KG1 (cell line): ENCODE data around the gene KIRREL3.
"Not testable (repeated sequence)": the region's sequence is repeated elsewhere in the genome, so short reads cannot be mapped to it uniquely, and the experiment has no call there.

Source experiments
- DNase-seq: peaks from one replicate; lab custom pipeline; 2025; lab: John Stamatoyannopoulos, UW

The KIRREL3 gene

DNA sequence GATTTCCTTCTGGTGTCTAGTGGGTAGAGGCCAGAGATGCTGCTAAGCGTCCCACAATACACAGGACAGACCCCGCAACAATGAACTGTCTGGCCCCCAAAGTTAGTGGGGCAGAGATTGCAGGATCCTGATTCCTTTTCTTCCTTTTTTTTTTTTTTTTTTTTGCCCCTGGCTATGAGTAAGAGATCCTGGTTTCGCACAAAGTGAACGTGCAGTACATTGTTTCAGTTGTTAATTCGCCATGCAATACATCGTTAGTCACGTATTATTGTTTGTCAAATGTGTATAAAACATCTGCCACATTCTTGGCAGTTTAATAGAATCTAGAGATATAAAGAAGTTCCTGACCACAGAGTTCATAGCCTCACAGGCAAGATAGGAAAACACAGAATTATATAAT, 624.8 kb downstream of the KIRREL3 start:
- no peak for DNase-seq

DNA sequence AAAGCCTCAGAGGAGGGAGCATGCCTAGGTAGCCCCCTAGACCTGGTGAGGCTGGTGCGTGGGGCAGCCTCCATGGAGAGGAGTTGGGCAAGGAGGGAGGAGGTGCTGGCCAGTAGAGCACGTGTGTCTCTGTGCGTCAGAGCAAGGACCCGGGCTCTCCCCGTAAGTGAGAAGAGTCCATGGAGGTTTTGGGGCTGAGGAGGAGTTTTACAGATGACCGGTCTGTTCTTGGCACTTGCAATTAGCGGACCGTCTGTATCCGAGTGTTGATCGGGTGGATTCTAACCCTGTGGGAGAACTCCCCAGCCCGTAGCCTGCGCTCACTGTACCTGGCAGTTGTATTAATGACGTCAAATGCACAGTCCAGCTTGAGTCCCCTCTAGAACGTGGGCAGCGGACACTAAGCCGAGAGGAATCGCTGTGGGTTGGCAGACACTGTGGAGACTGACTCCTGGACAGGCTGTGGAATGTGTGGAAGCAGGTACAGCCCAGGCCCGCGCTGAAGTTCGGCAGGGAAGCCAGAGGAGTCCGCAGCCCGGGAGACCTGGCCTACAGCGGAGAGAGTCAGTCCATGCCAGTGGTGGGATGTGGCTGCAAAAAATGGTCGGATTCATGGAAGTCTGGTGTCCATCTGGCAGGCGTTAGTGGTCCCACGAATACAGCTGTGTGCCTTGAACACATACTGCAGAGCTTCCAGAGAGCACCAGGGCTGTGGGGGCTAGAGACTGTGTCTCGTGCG, 625.8 kb downstream of the KIRREL3 start:
- not testable (repeated sequence) for DNase-seq

DNA sequence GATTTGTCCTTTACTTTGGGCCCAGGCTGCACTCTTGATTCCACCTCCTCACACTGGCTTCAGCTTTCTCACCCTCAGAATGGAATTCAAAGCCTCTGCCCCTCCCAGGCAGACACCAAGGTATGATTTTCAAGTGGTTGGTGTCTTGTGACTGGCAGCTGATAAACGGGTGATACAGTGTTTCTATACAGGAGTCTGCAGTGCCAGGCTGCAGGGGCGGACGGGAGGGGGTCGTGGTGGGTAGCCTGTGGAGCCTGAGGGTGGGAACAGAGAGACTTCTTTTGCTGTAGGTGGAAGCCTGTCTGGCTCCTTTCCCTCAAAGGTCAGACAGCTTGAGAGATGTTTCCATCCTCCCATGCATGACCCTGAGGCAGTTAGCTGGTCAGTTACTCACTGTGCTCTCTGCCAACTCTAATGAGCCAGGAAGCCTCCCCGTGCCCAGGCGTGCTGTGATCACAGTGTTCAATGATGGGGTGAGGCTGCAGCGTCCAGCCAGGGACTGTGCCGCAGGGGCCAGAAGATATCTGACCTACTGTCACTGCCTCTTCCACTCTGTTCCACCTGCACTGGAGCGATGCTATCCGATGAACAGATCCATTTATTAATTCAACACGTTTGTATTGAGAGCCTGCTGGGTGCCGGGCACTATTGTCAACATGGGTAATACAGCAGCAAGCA, 627.0 kb downstream of the KIRREL3 start:
- DNase-seq = not testable (repeated sequence)
